CD14-positive monocyte (primary cell): ENCODE results near the gene ZGRF1. TPM values are rescaled to one million over a fixed set of nuclear protein-coding genes. Genes with fewer than 3 reads are reported as not detected.

Experiments
- DNase-seq, 3 donors: peaks; one replicate each; pipeline ENCODE4 v3.0.0-alpha.2; 2011 to 2022
- H2AFZ ChIP-seq: 2 replicates; pipeline ENCODE4 v1.6.0; 2012; ENCODE audit warnings: mild to moderate bottlenecking, low read depth, low read length, inconsistent platforms; ENCODE audit not compliant: insufficient read depth, poor library complexity, severe bottlenecking
- H3K27ac ChIP-seq, 2 donors: 1 replicate in 1 of 2; 2 replicates in 1 of 2; pipeline ENCODE4 v1.5.1; 2012 to 2013; ENCODE audit warnings: low read length in 2 of 2, control low read depth in 1 of 2, inconsistent platforms in 1 of 2, low read depth in 1 of 2, mild to moderate bottlenecking in 1 of 2
- H3K27me3 ChIP-seq, 2 donors: one replicate each; pipeline versions ENCODE4 v1.6.0 to v1.6.1; 2011 to 2013; ENCODE audit warnings: low read length in 2 of 2; ENCODE audit not compliant: control insufficient read depth in 2 of 2, insufficient read depth in 2 of 2
- H3K36me3 ChIP-seq, 2 donors: replicated peaks in 1 of 2; 1 replicate in 1 of 2; 2 replicates in 1 of 2; pipeline versions ENCODE4 v1.5.1 to v1.6.1; 2012 to 2013; ENCODE audit warnings: low read length in 2 of 2, control low read depth in 1 of 2, inconsistent platforms in 1 of 2, mild to moderate bottlenecking in 1 of 2; ENCODE audit not compliant: insufficient read depth in 2 of 2, control insufficient read depth in 1 of 2
- H3K4me1 ChIP-seq, 2 donors: 1 replicate in 1 of 2; 2 replicates in 1 of 2; pipeline versions ENCODE4 v1.5.1 to v1.6.1; 2012 to 2013; ENCODE audit warnings: low read length in 2 of 2, control low read depth in 1 of 2, inconsistent platforms in 1 of 2, mild to moderate bottlenecking in 1 of 2, moderate library complexity in 1 of 2; ENCODE audit not compliant: insufficient read depth in 2 of 2, control insufficient read depth in 1 of 2
- H3K4me2 ChIP-seq: replicated peaks from 2 replicates; pipeline ENCODE3; 2012; ENCODE audit warnings: low read length, moderate library complexity, mild to moderate bottlenecking; ENCODE audit not compliant: poor library complexity, severe bottlenecking; ENCODE audit errors: extremely low read depth
- H3K4me3 ChIP-seq, 3 experiments: fragments of 200-600 bp in 1 of 3; sonication (generic) in 1 of 3; replicated peaks in 1 of 3; 1 replicate in 2 of 3; 2 replicates in 1 of 3; pipeline ENCODE4 v1.5.1; 2011 to 2013; ENCODE audit warnings: low read length in 3 of 3, mild to moderate bottlenecking in 3 of 3, control low read depth in 2 of 3, low read depth in 2 of 3, inconsistent platforms in 1 of 3, moderate library complexity in 1 of 3
- H3K79me2 ChIP-seq: 2 replicates; pipeline ENCODE4 v1.6.0; 2012; ENCODE audit warnings: mild to moderate bottlenecking, control low read depth, inconsistent platforms, low read length, moderate library complexity; ENCODE audit not compliant: insufficient read depth
- H3K9ac ChIP-seq: 2 replicates; pipeline ENCODE4 v1.6.0; 2017; ENCODE audit warnings: low read length, mild to moderate bottlenecking; ENCODE audit not compliant: insufficient read depth, poor library complexity, severe bottlenecking
- H3K9me3 ChIP-seq, 2 donors: replicated peaks in 1 of 2; 1 replicate in 1 of 2; 2 replicates in 1 of 2; pipeline versions ENCODE4 v1.5.1 to v1.6.1; 2012 to 2013; ENCODE audit warnings: low read length in 2 of 2, control low read depth in 1 of 2; ENCODE audit not compliant: control insufficient read depth in 1 of 2, insufficient read depth in 1 of 2
- H4K20me1 ChIP-seq: 2 replicates; pipeline ENCODE4 v1.6.0; 2012; ENCODE audit warnings: mild to moderate bottlenecking, low read length, control low read depth, moderate library complexity; ENCODE audit not compliant: insufficient read depth
- H3K27ac Mint-ChIP-seq, 7 donors: one replicate each; pipeline ENCODE4 v1.8.0; 2020; ENCODE audit warnings: mild to moderate bottlenecking in 7 of 7, mixed read lengths in 7 of 7, moderate library complexity in 6 of 7, inconsistent platforms in 2 of 7
- H3K27me3 Mint-ChIP-seq, 3 donors: one replicate each; pipeline ENCODE4 v1.8.0; 2021 to 2022; ENCODE audit warnings: low read depth in 3 of 3, mild to moderate bottlenecking in 3 of 3, mixed read lengths in 3 of 3, moderate library complexity in 3 of 3, inconsistent platforms in 1 of 3
- H3K36me3 Mint-ChIP-seq, 2 donors: one replicate each; pipeline ENCODE4 v1.8.0; 2020; ENCODE audit warnings: mixed read lengths in 2 of 2, inconsistent platforms in 1 of 2, mild to moderate bottlenecking in 1 of 2
- H3K4me1 Mint-ChIP-seq: one replicate; pipeline ENCODE4 v1.8.0; 2020; ENCODE audit warnings: mild to moderate bottlenecking, mixed read lengths
- H3K4me3 Mint-ChIP-seq, 2 donors: one replicate each; pipeline ENCODE4 v1.8.0; 2020; ENCODE audit warnings: mild to moderate bottlenecking in 2 of 2, mixed read lengths in 2 of 2, moderate library complexity in 1 of 2
- H3K9me3 Mint-ChIP-seq, 7 donors: one replicate each; pipeline ENCODE4 v1.8.0; 2020 to 2022; ENCODE audit warnings: mixed read lengths in 7 of 7, mild to moderate bottlenecking in 6 of 7, moderate library complexity in 6 of 7, inconsistent platforms in 2 of 7
- WGBS: methylation state at CpG from one replicate; pipeline ENCODE4 v1.1.5; 2013; ENCODE audit warnings: missing lambda C conversion rate; ENCODE audit not compliant: insufficient coverage; 5-methylcytosine and 5-hydroxymethylcytosine counted together
- intact Hi-C, 2 donors: fragments of 100-400 bp; cut with micrococcal nuclease; formaldehyde crosslinking; loops; one replicate each; pipeline versions ENCODE4 v1.15.0 to v1.15.1; 2023
- polyA plus RNA-seq, 3 donors: library from polyadenylated mRNA; depleted of rRNA in 1 of 3; unstranded in 2 of 3; stranded (reverse) in 1 of 3; fragments of 300-500 nt in 2 of 3; fragments of >200 nt in 1 of 3; fragmentation: Illumina TruSeq in 2 of 3; gene quantifications; 1 replicate in 2 of 3; 2 replicates in 1 of 3; pipeline ENCODE4 v1.2.3, GENCODE V29; 2012 to 2021
- TF ChIP-seq, protein P1 (sequence below): fragments of 200-600 bp; IDR thresholded peaks from one replicate; pipeline ENCODE4 v1.8.0; 2022; ENCODE audit warnings: antibody characterized with exemption, mild to moderate bottlenecking

The ZGRF1 gene
- polyA plus RNA-seq, 3 donors = 0.81 to 2.9 (median 0.81) TPM

DNA sequence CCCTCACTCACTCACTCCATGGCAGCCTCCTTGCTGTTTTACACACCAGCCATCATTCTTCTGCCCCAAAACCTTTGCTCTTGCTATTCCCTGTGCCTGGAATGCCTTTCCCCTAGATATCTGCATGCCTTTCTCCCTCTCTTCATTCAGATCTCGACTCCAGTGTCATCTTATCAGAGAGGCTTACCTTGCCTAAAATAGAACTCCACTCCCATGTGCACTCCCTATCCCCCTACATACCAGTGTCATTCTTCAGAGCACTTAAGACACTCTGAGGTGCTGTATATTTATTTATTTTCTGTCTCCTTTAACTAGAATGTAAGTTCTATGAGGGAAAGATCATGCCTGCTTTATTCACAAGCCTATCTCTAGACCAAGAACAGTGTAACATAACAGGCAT lies 45.1 kb downstream of the ZGRF1 start:
- peaks cover 0 to 3% (median 0%) of the 10 kb centered on the region in 7 donors for H3K9me3 Mint-ChIP-seq
- Histone ChIP-seq H3K9me3 (no peaks in the 10 kb centered on the region), H3K27me3 (no peaks in the 10 kb centered on the region), H3K4me1 (no peaks in the 10 kb centered on the region), H3K4me2 (no peak overlapping the region), H3K36me3 (peaks cover 4 to 11% of the 10 kb centered on the region in 2 donors), H2AFZ (no peak overlapping the region), H3K9ac (no peak overlapping the region), H3K79me2 (no peaks in the 10 kb centered on the region), H3K27ac (no peak overlapping the region), H3K4me3 (no peak overlapping the region), H4K20me1 (no peaks in the 10 kb centered on the region)
- peaks cover 2% of the 10 kb centered on the region for H3K4me1 Mint-ChIP-seq
- TF ChIP-seq, protein P1, sequence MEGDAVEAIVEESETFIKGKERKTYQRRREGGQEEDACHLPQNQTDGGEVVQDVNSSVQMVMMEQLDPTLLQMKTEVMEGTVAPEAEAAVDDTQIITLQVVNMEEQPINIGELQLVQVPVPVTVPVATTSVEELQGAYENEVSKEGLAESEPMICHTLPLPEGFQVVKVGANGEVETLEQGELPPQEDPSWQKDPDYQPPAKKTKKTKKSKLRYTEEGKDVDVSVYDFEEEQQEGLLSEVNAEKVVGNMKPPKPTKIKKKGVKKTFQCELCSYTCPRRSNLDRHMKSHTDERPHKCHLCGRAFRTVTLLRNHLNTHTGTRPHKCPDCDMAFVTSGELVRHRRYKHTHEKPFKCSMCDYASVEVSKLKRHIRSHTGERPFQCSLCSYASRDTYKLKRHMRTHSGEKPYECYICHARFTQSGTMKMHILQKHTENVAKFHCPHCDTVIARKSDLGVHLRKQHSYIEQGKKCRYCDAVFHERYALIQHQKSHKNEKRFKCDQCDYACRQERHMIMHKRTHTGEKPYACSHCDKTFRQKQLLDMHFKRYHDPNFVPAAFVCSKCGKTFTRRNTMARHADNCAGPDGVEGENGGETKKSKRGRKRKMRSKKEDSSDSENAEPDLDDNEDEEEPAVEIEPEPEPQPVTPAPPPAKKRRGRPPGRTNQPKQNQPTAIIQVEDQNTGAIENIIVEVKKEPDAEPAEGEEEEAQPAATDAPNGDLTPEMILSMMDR = no peak
- no peaks in the 10 kb centered on the region for H3K27me3 Mint-ChIP-seq
- WGBS = 100% methylated on average over 1 of the region's 1 CpG
- no peak for DNase-seq
- peaks cover 25 to 33% of the 10 kb centered on the region in 2 donors for H3K36me3 Mint-ChIP-seq
- intact Hi-C loops = no loop called here
- peak overlapping the region in 1 of 7 donors; percentile 31 for H3K27ac Mint-ChIP-seq
- H3K4me3 Mint-ChIP-seq = no peak overlapping the region

DNA sequence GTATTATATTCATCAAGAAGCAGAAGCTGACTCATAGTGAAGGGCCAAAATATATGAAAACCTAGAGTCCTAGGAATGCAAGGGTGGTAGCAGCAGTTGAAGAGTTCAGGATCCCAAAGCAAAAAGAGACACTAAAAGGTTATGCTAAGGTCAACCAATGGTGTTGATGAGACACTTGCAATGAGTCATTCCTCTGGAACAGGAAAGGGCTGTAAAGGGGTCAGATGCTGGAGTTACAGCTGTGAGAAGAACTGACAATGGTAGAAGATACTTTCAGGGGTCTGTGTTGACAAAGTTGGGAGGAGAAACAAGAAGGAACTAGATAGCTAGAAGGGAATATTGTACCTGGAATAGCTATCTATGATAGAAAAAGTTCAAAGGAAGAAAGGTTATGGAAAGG lies 47.5 kb downstream of the ZGRF1 start:
- Histone ChIP-seq H4K20me1 (no peaks in the 10 kb centered on the region), H3K9me3 (no peaks in the 10 kb centered on the region), H3K4me1 (no peaks in the 10 kb centered on the region), H3K9ac (no peak overlapping the region), H3K27ac (no peak overlapping the region), H3K4me2 (no peak overlapping the region), H3K4me3 (no peak overlapping the region), H2AFZ (no peak overlapping the region), H3K27me3 (no peaks in the 10 kb centered on the region), H3K36me3 (peaks cover 6 to 18% of the 10 kb centered on the region in 2 donors), H3K79me2 (no peaks in the 10 kb centered on the region)
- no peak overlapping the region for H3K4me3 Mint-ChIP-seq
- peaks cover 2% of the 10 kb centered on the region for H3K4me1 Mint-ChIP-seq
- peaks cover 22 to 44% of the 10 kb centered on the region in 2 donors for H3K36me3 Mint-ChIP-seq
- DNase-seq = no peak
- intact Hi-C loops = no loop called here
- peak overlapping the region in 1 of 7 donors; percentile 8 for H3K27ac Mint-ChIP-seq
- TF ChIP-seq, protein P1 = no peak
- no peaks in the 10 kb centered on the region for H3K27me3 Mint-ChIP-seq
- H3K9me3 Mint-ChIP-seq = peaks cover 0 to 3% (median 0%) of the 10 kb centered on the region in 7 donors
